IMR-90 (cell line): Measurements from ENCODE around the gene HAGH. TPM values are rescaled to one million over a fixed set of nuclear protein-coding genes. Genes with fewer than 3 reads are reported as not detected.

Experiments
- ATAC-seq: fragments of 200-7000 bp; cut with Tn5 transposase; 2 replicates; pipeline ENCODE4 v1.9.1; 2020; ENCODE audit warnings: low read depth, mild to moderate bottlenecking, moderate library complexity
- BruUV-seq: library from RNA; stranded (reverse); fragments of 400-500 nt; replicated peaks from 2 replicates; lab custom pipeline; 2021; lab: Mats Ljungman, UMichigan
- CTCF ChIA-PET: fragments of 300-600 bp; formaldehyde crosslinking; extraction: SDS; loops from one replicate; lab custom pipeline; 2021; ENCODE audit warnings: antibody characterized with exemption; lab: Yijun Ruan, JAX
- POLR2A ChIA-PET: fragments of 300-600 bp; sonication (Branson Sonifier 250); formaldehyde crosslinking; loops from one replicate; lab custom pipeline; 2022; ENCODE audit warnings: antibody characterized with exemption; ENCODE audit not compliant: unreplicated experiment; lab: Charles Lee
- DNase-seq: peaks from one replicate; pipeline ENCODE4 v3.0.0; 2013
- H2AFZ ChIP-seq: replicated peaks from 2 replicates; pipeline ENCODE3; 2013; ENCODE audit warnings: low read length, mild to moderate bottlenecking; ENCODE audit not compliant: poor library complexity
- H2AK5ac ChIP-seq: 2 replicates; pipeline ENCODE4 v1.6.1; 2013; ENCODE audit warnings: low read depth, low read length, inconsistent platforms
- H2AK9ac ChIP-seq: replicated peaks from 2 replicates; pipeline ENCODE3; 2013; ENCODE audit warnings: mild to moderate bottlenecking, low read depth, low read length, moderate library complexity; ENCODE audit not compliant: poor library complexity
- H2BK120ac ChIP-seq: 2 replicates; pipeline ENCODE4 v1.6.1; 2013; ENCODE audit warnings: low read depth, low read length, inconsistent platforms
- H2BK15ac ChIP-seq: 3 replicates; pipeline ENCODE4 v1.6.1; 2013; ENCODE audit warnings: low read depth, low read length, inconsistent platforms
- H2BK20ac ChIP-seq: 2 replicates; pipeline ENCODE4 v1.6.1; 2013; ENCODE audit warnings: low read depth, mild to moderate bottlenecking, inconsistent platforms, low read length, moderate library complexity
- H2BK5ac ChIP-seq: 2 replicates; pipeline ENCODE4 v1.6.1; 2013; ENCODE audit warnings: mild to moderate bottlenecking, low read depth, low read length, inconsistent platforms; ENCODE audit not compliant: poor library complexity, severe bottlenecking
- H3K14ac ChIP-seq: replicated peaks from 2 replicates; pipeline ENCODE4 v1.6.1; 2013; ENCODE audit warnings: low read depth, low read length, inconsistent platforms
- H3K18ac ChIP-seq: 2 replicates; pipeline ENCODE4 v1.6.1; 2013; ENCODE audit warnings: low read depth, low read length, control low read depth
- H3K23ac ChIP-seq: 2 replicates; pipeline ENCODE4 v1.6.1; 2013; ENCODE audit warnings: low read depth, low read length, inconsistent platforms
- H3K27ac ChIP-seq: 2 replicates; pipeline ENCODE4 v1.5.1; 2013; ENCODE audit warnings: mild to moderate bottlenecking, control low read depth, low read length; ENCODE audit not compliant: insufficient read depth
- H3K27me3 ChIP-seq: 2 replicates; pipeline ENCODE4 v1.6.1; 2013; ENCODE audit warnings: low read length; ENCODE audit not compliant: control insufficient read depth, insufficient read depth
- H3K36me3 ChIP-seq: 2 replicates; pipeline ENCODE4 v1.6.1; 2013; ENCODE audit warnings: low read length, mixed read lengths; ENCODE audit not compliant: control insufficient read depth, insufficient read depth
- H3K4ac ChIP-seq: 2 replicates; pipeline ENCODE4 v1.6.1; 2013; ENCODE audit warnings: low read depth, low read length, inconsistent platforms
- H3K4me1 ChIP-seq: 2 replicates; pipeline ENCODE4 v1.6.1; 2013; ENCODE audit warnings: low read length, mixed read lengths; ENCODE audit not compliant: control insufficient read depth, insufficient read depth
- H3K4me2 ChIP-seq: 2 replicates; pipeline ENCODE4 v1.6.1; 2013; ENCODE audit warnings: low read depth, mild to moderate bottlenecking, control low read depth, low read length, moderate library complexity
- H3K4me3 ChIP-seq: 2 replicates; pipeline ENCODE4 v1.5.1; 2013; ENCODE audit warnings: low read depth, mild to moderate bottlenecking, control low read depth, low read length, moderate library complexity; ENCODE audit not compliant: insufficient read depth
- H3K56ac ChIP-seq: 2 replicates; pipeline ENCODE4 v1.6.1; 2013; ENCODE audit warnings: low read length, inconsistent platforms; ENCODE audit not compliant: insufficient read depth; ENCODE audit errors: extremely low read depth
- H3K79me1 ChIP-seq, 2 experiments: 2 replicates each; pipeline ENCODE4 v1.6.1; 2013; ENCODE audit warnings: low read length in 2 of 2, inconsistent platforms in 1 of 2, low read depth in 1 of 2
- H3K9ac ChIP-seq: 2 replicates; pipeline ENCODE4 v1.6.1; 2013; ENCODE audit warnings: low read depth, low read length, control low read depth
- H3K9me1 ChIP-seq: 2 replicates; pipeline ENCODE4 v1.6.1; 2013; ENCODE audit warnings: low read length, inconsistent platforms; ENCODE audit not compliant: insufficient read depth
- H3K9me3 ChIP-seq: 2 replicates; pipeline ENCODE4 v1.6.1; 2013; ENCODE audit warnings: low read length; ENCODE audit not compliant: control insufficient read depth, insufficient read depth
- H4K20me1 ChIP-seq: 2 replicates; pipeline ENCODE4 v1.6.1; 2013; ENCODE audit warnings: low read length, inconsistent platforms; ENCODE audit not compliant: insufficient read depth
- H4K5ac ChIP-seq: 2 replicates; pipeline ENCODE4 v1.6.1; 2013; ENCODE audit warnings: mild to moderate bottlenecking, low read depth, low read length, control low read depth
- H4K8ac ChIP-seq, 2 experiments: 2 replicates each; pipeline ENCODE4 v1.6.1; 2013; ENCODE audit warnings: low read depth in 2 of 2, low read length in 2 of 2, control low read depth in 1 of 2, inconsistent platforms in 1 of 2
- H4K91ac ChIP-seq: 2 replicates; pipeline ENCODE4 v1.6.1; 2013; ENCODE audit warnings: low read depth, low read length, inconsistent platforms; ENCODE audit not compliant: insufficient read depth
- MAFK ChIP-seq: IDR thresholded peaks from 2 replicates; pipeline ENCODE4 v1.6.1; 2012; ENCODE audit warnings: low read depth, low read length, improper control_type of control experiment
- MAZ ChIP-seq: IDR thresholded peaks from 2 replicates; pipeline ENCODE4 v1.6.1; 2012; ENCODE audit warnings: low read depth, mild to moderate bottlenecking, low read length, improper control_type of control experiment, moderate library complexity, borderline replicate concordance
- WGBS, 2 experiments: methylation state at CpG; one replicate each; pipeline versions ENCODE4 v1.1.5 to v1.1.7; 2013; ENCODE audit warnings: missing lambda C conversion rate in 2 of 2; ENCODE audit not compliant: insufficient read length in 1 of 2; ENCODE audit errors: extremely low coverage in 2 of 2; 5-methylcytosine and 5-hydroxymethylcytosine counted together
- dilution Hi-C: fragments of 300-500 bp; cut with HindIII; formaldehyde crosslinking; loops from one replicate; pipeline ENCODE4 v1.14.3; 2018; ENCODE audit warnings: low sequenced_read_pairs; ENCODE audit not compliant: unreplicated experiment
- in situ Hi-C: fragments of 300-500 bp; cut with MboI; formaldehyde crosslinking; loops from 3 replicates; pipeline ENCODE4 v1.14.3; 2019; ENCODE audit warnings: low sequenced_read_pairs, inconsistent platforms, mixed read lengths
- intact Hi-C: fragments of 100-400 bp; cut with micrococcal nuclease; formaldehyde crosslinking; loops from 2 replicates; pipeline ENCODE4 v1.10.0; 2022
- polyA plus RNA-seq, 3 experiments: library from polyadenylated mRNA; depleted of rRNA; stranded (reverse); fragments of >200 nt; gene quantifications; 2 replicates each; pipeline ENCODE4 v1.2.3, GENCODE V29; 2012; ENCODE audit warnings: low replicate concordance in 1 of 3
- total RNA-seq: library from RNA; depleted of rRNA; stranded (reverse); fragments of >200 nt; gene quantifications from 2 replicates; pipeline ENCODE4 v1.2.3, GENCODE V29; 2012

HAGH gene
- total and polyA plus RNA-seq, 2 of the 4 experiments (the other 2 are of a cell fraction) = 30.8 to 52.2 TPM

GRCh38 chr16:1831186-1832075, 4.8 kb upstream of the HAGH start:
- Histone ChIP-seq H2AK5ac (no peak overlapping the region), H3K9ac (no peak overlapping the region), H3K4me2 (no peak overlapping the region), H2BK20ac (no peak overlapping the region), H3K18ac (no peak overlapping the region), H3K79me1 (peaks cover 10 to 40% of the 10 kb centered on the region in 2 experiments), H2AK9ac (no peak overlapping the region), H3K23ac (no peak overlapping the region), H3K56ac (no peak overlapping the region), H4K8ac (no peak overlapping the region), H3K27ac (no peak overlapping the region), H3K36me3 (peaks cover 8% of the 10 kb centered on the region), H3K14ac (no peak overlapping the region), H3K4me3 (no peak overlapping the region), H4K20me1 (peaks cover 15% of the 10 kb centered on the region; the same call in 1 of the 2 replicates), H2BK120ac (no peak overlapping the region), H2AFZ (no peak overlapping the region), H3K4ac (no peak overlapping the region), H4K5ac (no peak overlapping the region), H2BK5ac (no peak overlapping the region), H3K9me1 (peaks cover 11% of the 10 kb centered on the region), H3K9me3 (no peaks in the 10 kb centered on the region), H4K91ac (no peak overlapping the region), H3K27me3 (no peaks in the 10 kb centered on the region), H2BK15ac (no peak overlapping the region), H3K4me1 (peaks cover 2% of the 10 kb centered on the region; the same call in 1 of the 2 replicates)
- BruUV-seq = no TSS peak
- no peak for ATAC-seq
- CTCF ChIA-PET = no interaction called here
- dilution Hi-C loops (no loop called here), intact Hi-C loops (no loop called here), in situ Hi-C loops (no loop called here)
- WGBS, 2 experiments = 72% methylated on average over 5 of the region's 19 CpGs; no CpG with 5 or more reads in 1 of the 2 experiments
- POLR2A ChIA-PET = no interaction called here
- TF ChIP-seq MAZ = no peak
- no peak for TF ChIP-seq MAFK
- no peak for DNase-seq
